Prostate gland (tissue), 2 donors: ENCODE data around the gene CDK19. TPM values are rescaled to one million over a fixed set of nuclear protein-coding genes. Genes with fewer than 3 reads are reported as not detected.

ENCODE experiments used
- DNase-seq: peaks from one replicate; pipeline ENCODE4 v3.0.0-alpha.2; 2019; ENCODE audit warnings: low spot score
- H3K27ac ChIP-seq, 2 donors: fragments of 200-600 bp; sonication (generic); 2 replicates each; pipeline ENCODE4 v1.5.1; 2017 to 2019
- H3K27me3 ChIP-seq: fragments of 200-600 bp; sonication (generic); replicated peaks from 2 replicates; pipeline ENCODE4 v1.5.1; 2019; ENCODE audit not compliant: insufficient read depth
- H3K36me3 ChIP-seq, 2 donors: fragments of 200-600 bp; sonication (generic); 1 replicate in 1 of 2; 2 replicates in 1 of 2; pipeline versions ENCODE4 v1.5.1 to v1.8.1; 2017 to 2019
- H3K4me1 ChIP-seq: fragments of 200-600 bp; sonication (generic); replicated peaks from 2 replicates; pipeline ENCODE4 v1.5.1; 2019
- H3K4me3 ChIP-seq, 2 donors: fragments of 200-600 bp; sonication (generic); 2 replicates each; pipeline ENCODE4 v1.5.1; 2017 to 2019
- H3K9me3 ChIP-seq: fragments of 200-600 bp; sonication (generic); 2 replicates; pipeline ENCODE4 v1.5.1; 2017
- CTCF ChIP-seq, 4 experiments: fragments of 200-600 bp in 2 of 4; fragments of 450-650 bp in 2 of 4; sonication (generic) in 2 of 4; IDR thresholded peaks; 1 replicate in 3 of 4; 2 replicates in 1 of 4; pipeline ENCODE4 v1.5.1; 2016 to 2019; ENCODE audit warnings: antibody characterized with exemption in 4 of 4, mild to moderate bottlenecking in 2 of 4, moderate library complexity in 2 of 4
- POLR2A ChIP-seq: fragments of 450-650 bp; IDR thresholded peaks from one replicate; pipeline ENCODE4 v1.6.1; 2016; ENCODE audit warnings: antibody characterized with exemption, mild to moderate bottlenecking
- POLR2AphosphoS5 ChIP-seq: sonication (generic); formaldehyde crosslinking; IDR thresholded peaks from one replicate; pipeline ENCODE4 v1.6.1; 2017; ENCODE audit warnings: antibody characterized with exemption
- WGBS: methylation state at CpG from one replicate; pipeline ENCODE4 v1.1.5; 2018; 5-methylcytosine and 5-hydroxymethylcytosine counted together
- intact Hi-C: fragments of 100-400 bp; cut with DNase I; formaldehyde crosslinking; loops from one replicate; pipeline ENCODE4 v1.14.2; 2022
- total RNA-seq, 2 donors: library from RNA; depleted of rRNA; stranded (reverse); fragments of >200 nt; gene quantifications; one replicate each; pipeline ENCODE4 v1.1.0, GENCODE V29; 2016

Gene CDK19
- total RNA-seq, 2 donors from 2014 or later = 41.4 to 70.2 TPM

- 63% methylated on average over 2 of the region's 2 CpGs for WGBS
Observed at GRCh38 chr6:110703010-110703905, 112.0 kb downstream of the CDK19 start.

GRCh38 chr6:110699780-110700179, 115.5 kb downstream of the CDK19 start:
- H3K4me3 ChIP-seq = no peak overlapping the region
- no peak for DNase-seq
- TF ChIP-seq CTCF (IDR thresholded peaks at IDR 0.05) = no peak
- no peak for TF ChIP-seq POLR2A
- no peaks in the 10 kb centered on the region for H3K36me3 ChIP-seq
- no peaks in the 10 kb centered on the region for H3K4me1 ChIP-seq
- no peaks in the 10 kb centered on the region for H3K9me3 ChIP-seq
- intact Hi-C loops = no loop called here
- no peaks in the 10 kb centered on the region for H3K27me3 ChIP-seq
- WGBS = 90% methylated on average over 3 of the region's 3 CpGs
- H3K27ac ChIP-seq = no peak overlapping the region

More at GRCh38 chr6:110703010-110703905, 112.0 kb downstream of the CDK19 start:
- Histone ChIP-seq H3K4me3 (no peak overlapping the region), H3K36me3 (no peaks in the 10 kb centered on the region), H3K9me3 (no peaks in the 10 kb centered on the region), H3K27me3 (no peaks in the 10 kb centered on the region), H3K4me1 (no peaks in the 10 kb centered on the region), H3K27ac (no peak overlapping the region)
- TF ChIP-seq CTCF (IDR thresholded peaks at IDR 0.05) (no peak), POLR2AphosphoS5 (no peak), POLR2A (no peak)
- intact Hi-C loops = no loop called here
- DNase-seq = no peak

- TF ChIP-seq POLR2AphosphoS5 (no peak), CTCF (IDR thresholded peaks at IDR 0.05) (no peak), POLR2A (no peak)
- no peaks in the 10 kb centered on the region for H3K27me3 ChIP-seq
- no peak overlapping the region for H3K4me3 ChIP-seq
- H3K4me1 ChIP-seq = no peaks in the 10 kb centered on the region
- H3K36me3 ChIP-seq = no peaks in the 10 kb centered on the region
- no peak overlapping the region for H3K27ac ChIP-seq
- no peak for DNase-seq
- intact Hi-C loops = no loop called here
- no peaks in the 10 kb centered on the region for H3K9me3 ChIP-seq
Observed at GRCh38 chr6:110693994-110694393, 121.3 kb downstream of the CDK19 start.

- no peaks in the 10 kb centered on the region for H3K9me3 ChIP-seq
- peak overlapping the region in 1 of 2 donors; percentile 46 for H3K27ac ChIP-seq
- H3K36me3 ChIP-seq = no peaks in the 10 kb centered on the region
- DNase-seq = no peak
- TF ChIP-seq CTCF (IDR thresholded peaks at IDR 0.05) (no peak), POLR2A (no peak), POLR2AphosphoS5 (no peak)
- intact Hi-C loops = no loop called here
- H3K27me3 ChIP-seq = no peaks in the 10 kb centered on the region
- H3K4me3 ChIP-seq = no peak overlapping the region
- 90% methylated on average over 3 of the region's 3 CpGs for WGBS
- peaks cover 4% of the 10 kb centered on the region for H3K4me1 ChIP-seq
Observed at GRCh38 chr6:110693296-110693695, 122.0 kb downstream of the CDK19 start.

GRCh38 chr6:110690916-110691315, 124.4 kb downstream of the CDK19 start:
- peaks cover 4% of the 10 kb centered on the region for H3K4me1 ChIP-seq
- no peak overlapping the region for H3K27ac ChIP-seq
- H3K4me3 ChIP-seq = no peak overlapping the region
- no peaks in the 10 kb centered on the region for H3K27me3 ChIP-seq
- H3K9me3 ChIP-seq = no peaks in the 10 kb centered on the region
- no peaks in the 10 kb centered on the region for H3K36me3 ChIP-seq
- intact Hi-C loops = no loop called here
- no peak for DNase-seq
- TF ChIP-seq POLR2AphosphoS5 = no peak
- TF ChIP-seq POLR2A = no peak
- TF ChIP-seq CTCF (IDR thresholded peaks at IDR 0.05) = no peak
- 92% methylated on average over 5 of the region's 5 CpGs for WGBS
